NCI-H526 treated with DMSO at 0.1 percent for 48 hours (cell line): ENCODE measurements around the gene BBS4.
"Not testable (repeated sequence)": the region's sequence is repeated elsewhere in the genome, so short reads cannot be mapped to it uniquely, and the experiment has no call there.

Experiments
- DNase-seq: peaks from one replicate; lab custom pipeline; 2025; lab: John Stamatoyannopoulos, UW

BBS4 gene

GRCh38 chr15:72700076-72700475, 14.1 kb downstream of the BBS4 start:
- no peak for DNase-seq

- DNase-seq, result no peak
These were observed 20.3 kb downstream of the BBS4 start for GRCh38 chr15:72706266-72706665.

- DNase-seq, result not testable (repeated sequence)
These were observed 22.7 kb downstream of the BBS4 start for GRCh38 chr15:72708551-72709303.

- peak; percentile 31 for DNase-seq
These were observed 36.2 kb downstream of the BBS4 start for GRCh38 chr15:72722071-72722696.

GRCh38 chr15:72724028-72724427, 38.0 kb downstream of the BBS4 start:
- DNase-seq, result no peak

GRCh38 chr15:72725446-72725845, 39.4 kb downstream of the BBS4 start:
- no peak for DNase-seq

GRCh38 chr15:72725851-72726250, 39.8 kb downstream of the BBS4 start:
- not testable (repeated sequence) for DNase-seq

GRCh38 chr15:72727154-72727553, 41.1 kb downstream of the BBS4 start:
- DNase-seq, result no peak

- DNase-seq, result not testable (repeated sequence)
These were observed 42.2 kb downstream of the BBS4 start for GRCh38 chr15:72728249-72728648.

GRCh38 chr15:72728821-72729220, 42.8 kb downstream of the BBS4 start:
- no peak for DNase-seq

- DNase-seq, result no peak
These were observed 46.1 kb downstream of the BBS4 start for GRCh38 chr15:72732086-72732485.

- no peak for DNase-seq
These were observed 46.5 kb downstream of the BBS4 start for GRCh38 chr15:72732516-72732915.

- peak; percentile 3 for DNase-seq
These were observed 48.1 kb downstream of the BBS4 start for GRCh38 chr15:72733941-72734738.

GRCh38 chr15:72735111-72735510, 49.1 kb downstream of the BBS4 start:
- no peak for DNase-seq

GRCh38 chr15:72737061-72737460, 51.1 kb downstream of the BBS4 start:
- DNase-seq, result no peak

GRCh38 chr15:72737723-72738122, 51.7 kb downstream of the BBS4 start:
- DNase-seq, result no peak

GRCh38 chr15:72740219-72740618, 54.2 kb downstream of the BBS4 start:
- no peak for DNase-seq

GRCh38 chr15:72749700-72750099, 63.7 kb downstream of the BBS4 start:
- no peak for DNase-seq

GRCh38 chr15:72751751-72752455, 65.9 kb downstream of the BBS4 start:
- DNase-seq, result no peak

GRCh38 chr15:72754096-72754495, 68.1 kb downstream of the BBS4 start:
- no peak for DNase-seq

GRCh38 chr15:72758182-72758581, 72.2 kb downstream of the BBS4 start:
- DNase-seq, result no peak

- DNase-seq, result no peak
These were observed 74.7 kb downstream of the BBS4 start for GRCh38 chr15:72760590-72761260.
